Esophagus squamous epithelium (tissue), 5 donors: ENCODE results near the gene LYL1. TPM values are rescaled to one million over a fixed set of nuclear protein-coding genes. Genes with fewer than 3 reads are reported as not detected.

ENCODE experiments used
- DNase-seq: peaks from one replicate; lab custom pipeline; 2025; lab: John Stamatoyannopoulos, UW
- H3K27ac ChIP-seq, 4 donors: fragments of 200-600 bp; sonication (generic); one replicate each; pipeline ENCODE4 v1.5.1; 2016 to 2019; ENCODE audit warnings: mild to moderate bottlenecking in 1 of 4
- H3K27me3 ChIP-seq, 4 donors: fragments of 200-600 bp; sonication (generic); 1 replicate in 3 of 4; 2 replicates in 1 of 4; pipeline versions ENCODE4 v1.5.1 to v1.6.0; 2017 to 2021; ENCODE audit warnings: antibody characterized with exemption in 1 of 4
- H3K36me3 ChIP-seq, 3 donors: fragments of 200-600 bp; sonication (generic); one replicate each; pipeline ENCODE4 v1.5.1; 2016 to 2019
- H3K4me1 ChIP-seq, 3 donors: fragments of 200-600 bp; sonication (generic); one replicate each; pipeline ENCODE4 v1.5.1; 2017 to 2019
- H3K4me3 ChIP-seq, 4 donors: fragments of 200-600 bp; sonication (generic); 1 replicate in 3 of 4; 2 replicates in 1 of 4; pipeline ENCODE4 v1.5.1; 2016 to 2019; ENCODE audit warnings: mild to moderate bottlenecking in 2 of 4, moderate library complexity in 1 of 4
- H3K9me3 ChIP-seq, 3 donors: fragments of 200-600 bp; sonication (generic); one replicate each; pipeline ENCODE4 v1.5.1; 2016 to 2019
- CTCF ChIP-seq, 6 experiments: fragments of 450-650 bp in 4 of 6; fragments of 200-600 bp in 2 of 6; sonication (generic) in 2 of 6; IDR thresholded peaks; one replicate each; pipeline ENCODE4 v1.5.1; 2016 to 2019; ENCODE audit warnings: antibody characterized with exemption in 6 of 6, mild to moderate bottlenecking in 4 of 6, moderate library complexity in 4 of 6
- POLR2A ChIP-seq, 4 donors: fragments of 450-650 bp; IDR thresholded peaks; one replicate each; pipeline ENCODE4 v1.6.1; 2017; ENCODE audit warnings: antibody characterized with exemption in 4 of 4, mild to moderate bottlenecking in 4 of 4, moderate library complexity in 3 of 4
- WGBS, 2 donors: methylation state at CpG; one replicate each; pipeline ENCODE4 v1.1.5; 2018; 5-methylcytosine and 5-hydroxymethylcytosine counted together
- intact Hi-C: fragments of 100-400 bp; cut with DNase I; formaldehyde crosslinking; loops from one replicate; pipeline ENCODE4 v1.15.0; 2022
- total RNA-seq, 4 donors: library from RNA; depleted of rRNA; stranded (reverse); fragments of >200 nt; gene quantifications; one replicate each; pipeline ENCODE4 v1.1.0, GENCODE V29; 2016
- donor health status: DM: yes; HTN: yes; CAD: no.

The LYL1 gene
- total RNA-seq, 4 donors from 2014 or later: 2.1 to 13.0 (median 3.9) TPM

- Histone ChIP-seq H3K4me1 (peaks cover 24 to 81% (median 36%) of the 10 kb centered on the region in 3 donors), H3K4me3 (no peak overlapping the region), H3K9me3 (no peaks in the 10 kb centered on the region), H3K36me3 (peaks cover 13 to 97% (median 25%) of the 10 kb centered on the region in 3 donors), H3K27me3 (no peaks in the 10 kb centered on the region), H3K27ac (peak overlapping the region; percentile 43 to 83 (median 74))
- intact Hi-C loops: no loop called here
- no peak for DNase-seq
- WGBS, 2 donors: 69 to 90% methylated on average over 2 to 5 of the region's 12 CpGs
- TF ChIP-seq CTCF (IDR thresholded peaks at IDR 0.05) (no peak), POLR2A (IDR thresholded peaks at IDR 0.05) (no peak)
These were observed 23.6 kb downstream of the LYL1 start for GRCh38 chr19:13078897-13079541.

GRCh38 chr19:13078381-13078780, 24.3 kb downstream of the LYL1 start:
- no peak overlapping the region for H3K4me3 ChIP-seq
- intact Hi-C loops: no loop called here
- peaks cover 24 to 76% (median 36%) of the 10 kb centered on the region in 3 donors for H3K4me1 ChIP-seq
- peak overlapping the region; percentile 43 to 83 (median 74) for H3K27ac ChIP-seq
- no peak for DNase-seq
- H3K36me3 ChIP-seq: peaks cover 7 to 97% (median 25%) of the 10 kb centered on the region in 3 donors
- no peaks in the 10 kb centered on the region for H3K27me3 ChIP-seq
- no peak for TF ChIP-seq POLR2A (IDR thresholded peaks at IDR 0.05)
- no peak for TF ChIP-seq CTCF (IDR thresholded peaks at IDR 0.05)
- 67 to 100% methylated on average over 1 to 2 of the region's 10 CpGs for WGBS, 2 donors
- no peaks in the 10 kb centered on the region for H3K9me3 ChIP-seq

- Histone ChIP-seq H3K36me3 (peaks cover 7 to 96% (median 25%) of the 10 kb centered on the region in 3 donors), H3K4me3 (no peak overlapping the region), H3K27ac (peak overlapping the region in 2 of 4 donors; percentile 81 to 83), H3K9me3 (no peaks in the 10 kb centered on the region), H3K27me3 (no peaks in the 10 kb centered on the region), H3K4me1 (peaks cover 24 to 74% (median 32%) of the 10 kb centered on the region in 3 donors)
- TF ChIP-seq POLR2A (IDR thresholded peaks at IDR 0.05) (no peak), CTCF (IDR thresholded peaks at IDR 0.05) (no peak)
- WGBS, 2 donors: 53 to 58% methylated on average over 10 of the region's 11 CpGs
- intact Hi-C loops: no loop called here
- no peak for DNase-seq
These were observed 25.4 kb downstream of the LYL1 start for GRCh38 chr19:13077240-13077639.

GRCh38 chr19:13076787-13077186, 25.9 kb downstream of the LYL1 start:
- H3K4me3 ChIP-seq: no peak overlapping the region
- H3K9me3 ChIP-seq: no peaks in the 10 kb centered on the region
- WGBS, 2 donors: 29% methylated on average over 2 of the region's 6 CpGs; no CpG with 5 or more reads in 1 of the 2 donors
- TF ChIP-seq CTCF (IDR thresholded peaks at IDR 0.05) (no peak), POLR2A (IDR thresholded peaks at IDR 0.05) (no peak)
- H3K27ac ChIP-seq: peak overlapping the region in 3 of 4 donors; percentile 22 to 83 (median 25)
- H3K27me3 ChIP-seq: no peaks in the 10 kb centered on the region
- peaks cover 24 to 74% (median 32%) of the 10 kb centered on the region in 3 donors for H3K4me1 ChIP-seq
- intact Hi-C loops: no loop called here
- peaks cover 7 to 95% (median 25%) of the 10 kb centered on the region in 3 donors for H3K36me3 ChIP-seq
- no peak for DNase-seq

- TF ChIP-seq POLR2A (IDR thresholded peaks at IDR 0.05): no peak
- no peak for TF ChIP-seq CTCF (IDR thresholded peaks at IDR 0.05)
- H3K27ac ChIP-seq: peak overlapping the region in 3 of 4 donors; percentile 22 to 83 (median 25)
- no peak overlapping the region for H3K4me3 ChIP-seq
- H3K4me1 ChIP-seq: peaks cover 24 to 74% (median 32%) of the 10 kb centered on the region in 3 donors
- H3K36me3 ChIP-seq: peaks cover 7 to 94% (median 25%) of the 10 kb centered on the region in 3 donors
- H3K27me3 ChIP-seq: no peaks in the 10 kb centered on the region
- no peak for DNase-seq
- 48 to 50% methylated on average over 2 to 4 of the region's 8 CpGs for WGBS, 2 donors
- H3K9me3 ChIP-seq: no peaks in the 10 kb centered on the region
- intact Hi-C loops: no loop called here
These were observed 26.3 kb downstream of the LYL1 start for GRCh38 chr19:13076320-13076719.
